MCF 10A (cell line): ENCODE data around the gene PALMD. TPM values are rescaled to one million over a fixed set of nuclear protein-coding genes. Genes with fewer than 3 reads are reported as not detected.

Source experiments
- BruUV-seq: library from RNA; stranded (reverse); fragments of 400-500 nt; replicated peaks from 2 replicates; lab custom pipeline; 2021; lab: Mats Ljungman, UMichigan
- CTCF ChIA-PET: fragments of 300-600 bp; sonication (Branson Sonifier 250); formaldehyde crosslinking; extraction: SDS; loops from one replicate; lab custom pipeline; 2021; ENCODE audit warnings: antibody characterized with exemption, inconsistent platforms; lab: Yijun Ruan, JAX
- POLR2A ChIA-PET: fragments of 300-600, 350-650 bp; sonication (Branson Sonifier 250); formaldehyde crosslinking; extraction: SDS; loops from one replicate; lab custom pipeline; 2020; ENCODE audit warnings: antibody characterized with exemption, inconsistent platforms; lab: Yijun Ruan, JAX
- DNase-seq: peaks from one replicate; pipeline ENCODE4 v3.0.0-alpha.2; 2018; ENCODE audit not compliant: unreplicated experiment
- H3K27ac Mint-ChIP-seq: one replicate; pipeline ENCODE4 v1.8.0; 2022; ENCODE audit warnings: mild to moderate bottlenecking, low read depth, mixed read lengths; ENCODE audit not compliant: unreplicated experiment
- H3K27me3 Mint-ChIP-seq: one replicate; pipeline ENCODE4 v1.8.0; 2022; ENCODE audit warnings: mixed read lengths; ENCODE audit not compliant: insufficient read depth, unreplicated experiment
- H3K36me3 Mint-ChIP-seq: one replicate; pipeline ENCODE4 v1.8.0; 2022; ENCODE audit warnings: mild to moderate bottlenecking, moderate library complexity, mixed read lengths; ENCODE audit not compliant: insufficient read depth, unreplicated experiment
- H3K4me1 Mint-ChIP-seq: one replicate; pipeline ENCODE4 v1.8.0; 2022; ENCODE audit warnings: mixed read lengths; ENCODE audit not compliant: insufficient read depth, unreplicated experiment
- H3K4me3 Mint-ChIP-seq: one replicate; pipeline ENCODE4 v1.8.0; 2022; ENCODE audit warnings: mild to moderate bottlenecking, moderate library complexity, mixed read lengths; ENCODE audit not compliant: unreplicated experiment
- H3K9me3 Mint-ChIP-seq: one replicate; pipeline ENCODE4 v1.8.0; 2022; ENCODE audit warnings: mixed read lengths; ENCODE audit not compliant: unreplicated experiment
- intact Hi-C: fragments of 100-400 bp; cut with micrococcal nuclease; formaldehyde crosslinking; loops from 2 replicates; pipeline ENCODE4 v1.14.1; 2022
- total RNA-seq: library from RNA; stranded (reverse); gene quantifications from 2 replicates; pipeline ENCODE4 v1.2.3, GENCODE V29; 2022
- TF ChIP-seq, protein P1 (sequence below): fragments of 200-600 bp; IDR thresholded peaks from one replicate; pipeline ENCODE4 v1.8.0; 2022; ENCODE audit warnings: antibody characterized with exemption, mild to moderate bottlenecking; ENCODE audit not compliant: unreplicated experiment

PALMD gene
- total RNA-seq, 1 experiment from 2014 or later = 0.33 TPM

DNA sequence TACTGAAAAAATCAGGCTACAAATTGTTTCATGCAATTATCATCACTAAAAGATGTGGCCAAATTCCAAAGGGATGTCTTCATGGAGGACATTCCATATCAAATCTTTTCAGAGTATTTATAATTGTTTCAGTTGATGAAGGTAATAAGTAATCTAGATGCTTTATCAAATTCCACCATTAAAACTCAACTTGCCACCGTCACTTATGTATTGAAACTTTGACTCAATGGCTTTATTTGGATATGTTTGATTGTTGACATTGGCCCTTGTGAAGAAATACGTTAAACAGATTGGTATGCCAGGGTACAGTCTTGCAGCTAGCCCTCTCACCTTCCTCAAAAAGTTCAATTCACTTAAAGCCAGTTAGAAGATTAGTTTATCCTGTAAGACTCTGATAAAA lies 32.2 kb upstream of the PALMD start:
- no peaks in the 10 kb centered on the region for H3K4me1 Mint-ChIP-seq
- CTCF ChIA-PET = no interaction called here
- H3K27me3 Mint-ChIP-seq = no peaks in the 10 kb centered on the region
- intact Hi-C loops = no loop called here
- H3K36me3 Mint-ChIP-seq = no peaks in the 10 kb centered on the region
- DNase-seq = no peak
- no peaks in the 10 kb centered on the region for H3K9me3 Mint-ChIP-seq
- no peak overlapping the region for H3K27ac Mint-ChIP-seq
- no TSS peak for BruUV-seq
- TF ChIP-seq, protein P1, sequence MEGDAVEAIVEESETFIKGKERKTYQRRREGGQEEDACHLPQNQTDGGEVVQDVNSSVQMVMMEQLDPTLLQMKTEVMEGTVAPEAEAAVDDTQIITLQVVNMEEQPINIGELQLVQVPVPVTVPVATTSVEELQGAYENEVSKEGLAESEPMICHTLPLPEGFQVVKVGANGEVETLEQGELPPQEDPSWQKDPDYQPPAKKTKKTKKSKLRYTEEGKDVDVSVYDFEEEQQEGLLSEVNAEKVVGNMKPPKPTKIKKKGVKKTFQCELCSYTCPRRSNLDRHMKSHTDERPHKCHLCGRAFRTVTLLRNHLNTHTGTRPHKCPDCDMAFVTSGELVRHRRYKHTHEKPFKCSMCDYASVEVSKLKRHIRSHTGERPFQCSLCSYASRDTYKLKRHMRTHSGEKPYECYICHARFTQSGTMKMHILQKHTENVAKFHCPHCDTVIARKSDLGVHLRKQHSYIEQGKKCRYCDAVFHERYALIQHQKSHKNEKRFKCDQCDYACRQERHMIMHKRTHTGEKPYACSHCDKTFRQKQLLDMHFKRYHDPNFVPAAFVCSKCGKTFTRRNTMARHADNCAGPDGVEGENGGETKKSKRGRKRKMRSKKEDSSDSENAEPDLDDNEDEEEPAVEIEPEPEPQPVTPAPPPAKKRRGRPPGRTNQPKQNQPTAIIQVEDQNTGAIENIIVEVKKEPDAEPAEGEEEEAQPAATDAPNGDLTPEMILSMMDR = no peak
- POLR2A ChIA-PET = no interaction called here
- no peak overlapping the region for H3K4me3 Mint-ChIP-seq

DNA sequence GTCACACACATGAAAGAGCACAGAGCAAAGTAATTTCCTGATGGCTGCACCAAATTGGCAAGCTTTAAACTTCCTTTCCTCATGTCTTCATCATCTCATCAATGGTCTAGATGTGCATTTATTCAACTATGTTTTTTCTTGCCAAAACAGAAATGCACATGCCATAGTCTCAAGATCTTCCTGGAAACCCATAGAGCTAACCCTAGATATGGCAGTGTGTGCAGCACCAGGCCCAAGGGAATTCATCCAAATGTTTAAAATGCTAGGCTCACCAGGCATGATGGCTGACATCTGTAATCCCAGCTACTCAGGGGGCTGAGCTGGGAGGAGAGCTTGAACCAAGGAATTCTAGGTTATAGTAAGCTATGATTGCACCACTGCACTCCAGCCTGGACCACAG lies 31.2 kb upstream of the PALMD start:
- intact Hi-C loops = no loop called here
- Mint-ChIP-seq H3K4me1 (no peaks in the 10 kb centered on the region), H3K27ac (no peak overlapping the region), H3K4me3 (no peak overlapping the region), H3K9me3 (no peaks in the 10 kb centered on the region), H3K27me3 (no peaks in the 10 kb centered on the region), H3K36me3 (no peaks in the 10 kb centered on the region)
- DNase-seq = no peak
- CTCF ChIA-PET = interaction anchor here (0.7 to 0.9 kb wide), 2 partner anchors 10 to 30 kb away, joined by 3 to 4 read pairs; no protein-coding TSS in a partner anchor
- BruUV-seq = no TSS peak
- POLR2A ChIA-PET = no interaction called here
- TF ChIP-seq, protein P1 = no peak

DNA sequence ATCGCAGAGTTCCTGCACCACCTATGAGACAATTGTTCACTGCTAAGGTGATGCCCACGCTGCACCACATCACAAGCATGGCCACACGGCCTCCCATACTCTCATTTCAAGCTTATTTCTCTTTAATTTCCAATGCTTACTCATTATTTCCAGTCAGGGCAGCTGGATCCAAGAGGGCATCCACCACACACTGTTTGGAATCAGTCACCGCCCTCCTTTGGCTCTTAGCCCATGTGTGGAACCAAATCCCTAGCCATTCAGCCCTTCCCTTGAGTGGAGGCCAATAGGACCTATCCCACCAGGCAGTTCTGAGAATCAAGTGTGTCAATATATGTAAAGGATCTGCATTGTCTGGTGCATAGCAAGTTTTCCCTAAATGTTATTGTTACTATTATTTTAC lies 26.3 kb upstream of the PALMD start:
- TF ChIP-seq, protein P1 = no peak
- CTCF ChIA-PET = interaction anchor here (0.5 to 1.0 kb wide), 3 partner anchors 81 to 439 kb away, joined by 3 to 6 read pairs (median 4); no protein-coding TSS in a partner anchor
- intact Hi-C loops = no loop called here
- POLR2A ChIA-PET = interaction anchor here (1.4 kb wide), 1 partner anchor 9 kb away, joined by 5 read pairs; no protein-coding TSS in a partner anchor
- Mint-ChIP-seq H3K36me3 (no peaks in the 10 kb centered on the region), H3K9me3 (no peaks in the 10 kb centered on the region), H3K4me1 (peaks cover 15% of the 10 kb centered on the region), H3K27me3 (no peaks in the 10 kb centered on the region), H3K27ac (no peak overlapping the region), H3K4me3 (no peak overlapping the region)
- peak; percentile 9 for DNase-seq
- BruUV-seq = no TSS peak

DNA sequence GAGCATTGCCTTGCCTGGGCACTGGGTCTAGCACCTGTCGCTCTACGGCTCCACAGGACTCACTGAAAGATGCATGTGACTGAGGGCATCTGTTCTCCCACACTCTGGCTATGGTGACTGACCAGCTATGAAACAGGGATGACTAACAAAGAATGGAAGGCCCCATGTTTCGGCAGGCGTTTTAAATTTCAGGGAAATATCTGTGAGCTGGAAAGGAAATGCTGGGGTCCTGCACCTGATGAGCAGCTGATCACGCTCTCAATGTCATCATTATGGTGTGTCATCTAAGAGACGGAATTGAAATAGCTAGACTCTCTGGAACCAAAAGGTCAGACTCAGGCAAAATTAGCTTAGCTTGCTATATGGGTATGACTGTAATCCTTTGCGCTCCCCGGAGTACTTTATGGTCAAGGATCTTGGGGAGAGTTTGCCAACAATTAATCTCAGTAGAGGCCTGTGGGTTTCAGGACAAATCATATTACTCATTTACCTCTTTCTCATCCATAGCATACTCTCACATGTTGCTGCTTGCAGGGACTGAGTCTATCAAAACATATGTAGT lies 24.5 kb upstream of the PALMD start:
- intact Hi-C loops = loop anchor here (5.0 kb wide), 1 partner anchor 64 kb away; no protein-coding TSS in a partner anchor
- TF ChIP-seq, protein P1 = no peak

More for the DNA sequence above, 24.5 kb upstream of the PALMD start:
- H3K27ac Mint-ChIP-seq = peak overlapping the region; percentile 81
- H3K27me3 Mint-ChIP-seq = no peaks in the 10 kb centered on the region
- H3K9me3 Mint-ChIP-seq = no peaks in the 10 kb centered on the region
- ChIA-PET CTCF (interaction anchor here (0.9 to 1.2 kb wide), 4 partner anchors 12 to 94 kb away, joined by 3 to 4 read pairs (median 3); no protein-coding TSS in a partner anchor), POLR2A (interaction anchor here (0.7 to 1.5 kb wide), 8 partner anchors 11 to 43 kb away, joined by 3 to 20 read pairs (median 4); partner anchors contain the start of gene PALMD)
- H3K36me3 Mint-ChIP-seq = no peaks in the 10 kb centered on the region
- DNase-seq = peak; percentile 89
- no TSS peak for BruUV-seq
- H3K4me1 Mint-ChIP-seq = peaks cover 15% of the 10 kb centered on the region
- H3K4me3 Mint-ChIP-seq = no peak overlapping the region
